ENCODE data around the gene DYDC1.

- TF ChIP-seq CTCF (IDR thresholded peaks at IDR 0.05): no peak
- TF ChIP-seq ZFX (IDR thresholded peaks at IDR 0.05; ENCODE audit: borderline replicate concordance): no peak
Measured at GRCh38 chr10:80319318-80319717, 37.2 kb downstream of the DYDC1 start.

All from 22Rv1 (cell line).